Endothelial cell of umbilical vein (primary cell): ENCODE results near the gene C3orf33. TPM values are rescaled to one million over a fixed set of nuclear protein-coding genes. Genes with fewer than 3 reads are reported as not detected.

Experiments
- BruUV-seq: library from RNA; stranded (reverse); fragments of 400-500 nt; replicated peaks from 2 replicates; lab custom pipeline; 2021; lab: Mats Ljungman, UMichigan
- CTCF ChIA-PET: fragments of 300-600, 350-600 bp; sonication (Branson Sonifier 250); formaldehyde crosslinking; loops from one replicate; lab custom pipeline; 2021; ENCODE audit warnings: antibody characterized with exemption, inconsistent platforms; lab: Charles Lee
- POLR2A ChIA-PET: fragments of 300-600, 350-600 bp; sonication (Branson Sonifier 250); formaldehyde crosslinking; loops from one replicate; lab custom pipeline; 2021; ENCODE audit warnings: antibody characterized with exemption, inconsistent platforms; lab: Charles Lee
- DNase-seq: peaks from one replicate; pipeline ENCODE4 v3.0.0-alpha.2; 2011; ENCODE audit warnings: low read depth, low spot score
- FAIRE-seq: peaks from 2 replicates; lab custom pipeline; 2011; peaks lifted over from hg19 to GRCh38; lab: Jason Lieb, UNC
- H2AFZ ChIP-seq: 2 replicates; pipeline ENCODE4 v1.6.0; 2012; ENCODE audit warnings: low read depth, low read length, control low read depth, inconsistent platforms
- H3K27ac ChIP-seq: 2 replicates; pipeline ENCODE4 v1.5.1; 2011; ENCODE audit warnings: low read depth, mild to moderate bottlenecking, control low read depth, low read length, moderate library complexity; ENCODE audit not compliant: insufficient read depth
- H3K27me3 ChIP-seq, 2 experiments: 2 replicates each; pipeline versions ENCODE4 v1.6.0 to v1.6.1; 2011; ENCODE audit warnings: low read length in 2 of 2, mixed read lengths in 1 of 2; ENCODE audit not compliant: control insufficient read depth in 2 of 2, insufficient read depth in 2 of 2
- H3K36me3 ChIP-seq, 2 experiments: 2 replicates in 1 of 2; 3 replicates in 1 of 2; pipeline ENCODE4 v1.5.1; 2011; ENCODE audit warnings: low read length in 2 of 2, mild to moderate bottlenecking in 1 of 2, moderate library complexity in 1 of 2; ENCODE audit not compliant: control insufficient read depth in 2 of 2, insufficient read depth in 2 of 2; ENCODE audit errors: extremely low read depth in 1 of 2
- H3K4me1 ChIP-seq: 3 replicates; pipeline ENCODE4 v1.5.1; 2011; ENCODE audit warnings: mild to moderate bottlenecking, low read length; ENCODE audit not compliant: control insufficient read depth, insufficient read depth; ENCODE audit errors: extremely low read depth
- H3K4me2 ChIP-seq: 2 replicates; pipeline ENCODE4 v1.6.1; 2011; ENCODE audit warnings: low read length, control low read depth, mixed read lengths; ENCODE audit not compliant: insufficient read depth
- H3K4me3 ChIP-seq, 3 experiments: fragments of 200-600 bp in 1 of 3; sonication (generic), shearing (Covaris generic) in 1 of 3; replicated peaks in 1 of 3; 2 replicates each; pipeline ENCODE4 v1.5.1; 2011 to 2016; ENCODE audit warnings: control low read depth in 3 of 3, low read length in 3 of 3, mild to moderate bottlenecking in 2 of 3, inconsistent platforms in 1 of 3, low read depth in 1 of 3, moderate library complexity in 1 of 3; ENCODE audit not compliant: insufficient read depth in 1 of 3
- H3K79me2 ChIP-seq: 2 replicates; pipeline ENCODE4 v1.6.0; 2012; ENCODE audit warnings: low read length, inconsistent platforms; ENCODE audit not compliant: control insufficient read depth, insufficient read depth
- H3K9ac ChIP-seq: replicated peaks from 2 replicates; pipeline ENCODE3; 2011; ENCODE audit warnings: low read length, control low read depth; ENCODE audit not compliant: insufficient read depth; ENCODE audit errors: extremely low read depth
- H3K9me1 ChIP-seq: replicated peaks from 3 replicates; pipeline ENCODE4 v1.6.0; 2011; ENCODE audit warnings: mild to moderate bottlenecking, low read length; ENCODE audit not compliant: control insufficient read depth, insufficient read depth; ENCODE audit errors: extremely low read depth
- H3K9me3 ChIP-seq: replicated peaks from 2 replicates; pipeline ENCODE4 v1.5.1; 2012; ENCODE audit warnings: low read length, inconsistent platforms; ENCODE audit not compliant: control insufficient read depth, insufficient read depth
- H4K20me1 ChIP-seq: replicated peaks from 2 replicates; pipeline ENCODE3; 2011; ENCODE audit warnings: mild to moderate bottlenecking, low read length; ENCODE audit not compliant: control insufficient read depth, insufficient read depth; ENCODE audit errors: extremely low read depth
- EZH2 ChIP-seq: IDR thresholded peaks from 2 replicates; pipeline ENCODE4 v1.6.1; 2012; ENCODE audit warnings: borderline replicate concordance, low read depth, mild to moderate bottlenecking, moderate library complexity, low read length, inconsistent platforms; ENCODE audit not compliant: severe bottlenecking
- FOS ChIP-seq: IDR thresholded peaks from 2 replicates; pipeline ENCODE4 v1.6.1; 2011; ENCODE audit warnings: mild to moderate bottlenecking, low read length, moderate library complexity, borderline replicate concordance; ENCODE audit not compliant: insufficient read depth
- GATA2 ChIP-seq: IDR thresholded peaks from 2 replicates; pipeline ENCODE4 v1.7.0; 2011; ENCODE audit warnings: low read depth, mild to moderate bottlenecking, moderate library complexity, mixed read lengths, low read length; ENCODE audit not compliant: insufficient read length, insufficient read depth
- JUN ChIP-seq: IDR thresholded peaks from 2 replicates; pipeline ENCODE4 v1.6.1; 2011; ENCODE audit warnings: borderline replicate concordance, low read depth; ENCODE audit not compliant: insufficient read length, insufficient read depth
- MYC ChIP-seq: IDR thresholded peaks from one replicate; pipeline ENCODE4 v1.6.1; 2011; ENCODE audit warnings: mild to moderate bottlenecking, low read depth, low read length
- POLR2A ChIP-seq: IDR thresholded peaks from 2 replicates; pipeline ENCODE4 v1.6.1; 2012; ENCODE audit warnings: low read depth, mild to moderate bottlenecking, control low read depth, low read length
- POLR2AphosphoS5 ChIP-seq: IDR thresholded peaks from 2 replicates; pipeline ENCODE4 v1.6.1; 2012; ENCODE audit warnings: low read depth, mild to moderate bottlenecking, control low read depth, low read length, moderate library complexity; ENCODE audit not compliant: insufficient read depth
- dilution Hi-C: fragments of 300-500 bp; cut with MboI; formaldehyde crosslinking; loops from one replicate; pipeline ENCODE4 v1.15.0; 2019; ENCODE audit warnings: low sequenced_read_pairs; ENCODE audit not compliant: extremely low pct_ligation_motif_present
- intact Hi-C: fragments of 100-400 bp; cut with micrococcal nuclease; formaldehyde crosslinking; loops from one replicate; pipeline ENCODE4 v1.10.0; 2022
- polyA plus RNA-seq, 4 experiments: library from polyadenylated mRNA; depleted of rRNA in 3 of 4; stranded (reverse) in 3 of 4; unstranded in 1 of 4; fragments of >200 nt; gene quantifications; 2 replicates each; pipeline versions ENCODE4 v1.2.1 to v1.2.3, GENCODE V29; 2011 to 2012; ENCODE audit warnings: missing spikeins in 1 of 4
- total RNA-seq: library from RNA; stranded (reverse); gene quantifications from 2 replicates; pipeline ENCODE4 v1.2.3, GENCODE V29; 2021
- TF ChIP-seq, protein P1 (sequence below): IDR thresholded peaks from 2 replicates; pipeline ENCODE4 v1.6.1; 2011; ENCODE audit not compliant: insufficient read depth, insufficient read length
- TF ChIP-seq, protein P2 (sequence below), 2 donors: IDR thresholded peaks; 1 replicate in 1 of 2; 2 replicates in 1 of 2; pipeline ENCODE4 v1.5.1; 2011; ENCODE audit warnings: low read length in 2 of 2, mild to moderate bottlenecking in 2 of 2, moderate library complexity in 2 of 2, control low read depth in 1 of 2, inconsistent platforms in 1 of 2, low read depth in 1 of 2; ENCODE audit not compliant: insufficient read depth in 1 of 2; ENCODE audit errors: extremely low read depth in 1 of 2

The C3orf33 gene
- total and polyA plus RNA-seq, 2 donors (not counting 3 experiments of a cell fraction or from before 2014, with no cell fraction given), result 1.7 to 2.3 TPM

- Histone ChIP-seq H3K27me3 (no peaks in the 10 kb centered on the region), H3K4me2 (no peak overlapping the region), H3K4me1 (peaks cover 6% of the 10 kb centered on the region), H3K9me1 (peaks cover 2% of the 10 kb centered on the region), H3K79me2 (no peaks in the 10 kb centered on the region), H3K36me3 (no peaks in the 10 kb centered on the region), H4K20me1 (no peaks in the 10 kb centered on the region), H3K9ac (no peak overlapping the region), H3K9me3 (no peaks in the 10 kb centered on the region), H3K4me3 (no peak overlapping the region), H2AFZ (no peak overlapping the region), H3K27ac (no peak overlapping the region)
- dilution Hi-C loops (no loop called here), intact Hi-C loops (loop anchor here (5.0 kb wide), 1 partner anchor 83 kb away; no protein-coding TSS in a partner anchor)
- no peak for FAIRE-seq
- no TSS peak for BruUV-seq
- CTCF ChIA-PET, result no interaction called here
- no peak for DNase-seq
- POLR2A ChIA-PET, result no interaction called here
- TF ChIP-seq, protein P1, sequence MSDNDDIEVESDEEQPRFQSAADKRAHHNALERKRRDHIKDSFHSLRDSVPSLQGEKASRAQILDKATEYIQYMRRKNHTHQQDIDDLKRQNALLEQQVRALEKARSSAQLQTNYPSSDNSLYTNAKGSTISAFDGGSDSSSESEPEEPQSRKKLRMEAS, result no peak
- TF ChIP-seq GATA2 (no peak), FOS (peak; percentile 35), POLR2AphosphoS5 (no peak)
These were observed 3.1 kb upstream of the C3orf33 start for GRCh38 chr3:155809181-155809580.

- dilution Hi-C loops (no loop called here), intact Hi-C loops (loop anchor here (2.0 to 5.0 kb wide), 2 partner anchors 59 to 84 kb away; no protein-coding TSS in a partner anchor)
- H3K4me3 ChIP-seq, result no peak overlapping the region
- peaks cover 2% of the 10 kb centered on the region for H3K9me1 ChIP-seq
- no peaks in the 10 kb centered on the region for H3K36me3 ChIP-seq
- TF ChIP-seq, protein P2, sequence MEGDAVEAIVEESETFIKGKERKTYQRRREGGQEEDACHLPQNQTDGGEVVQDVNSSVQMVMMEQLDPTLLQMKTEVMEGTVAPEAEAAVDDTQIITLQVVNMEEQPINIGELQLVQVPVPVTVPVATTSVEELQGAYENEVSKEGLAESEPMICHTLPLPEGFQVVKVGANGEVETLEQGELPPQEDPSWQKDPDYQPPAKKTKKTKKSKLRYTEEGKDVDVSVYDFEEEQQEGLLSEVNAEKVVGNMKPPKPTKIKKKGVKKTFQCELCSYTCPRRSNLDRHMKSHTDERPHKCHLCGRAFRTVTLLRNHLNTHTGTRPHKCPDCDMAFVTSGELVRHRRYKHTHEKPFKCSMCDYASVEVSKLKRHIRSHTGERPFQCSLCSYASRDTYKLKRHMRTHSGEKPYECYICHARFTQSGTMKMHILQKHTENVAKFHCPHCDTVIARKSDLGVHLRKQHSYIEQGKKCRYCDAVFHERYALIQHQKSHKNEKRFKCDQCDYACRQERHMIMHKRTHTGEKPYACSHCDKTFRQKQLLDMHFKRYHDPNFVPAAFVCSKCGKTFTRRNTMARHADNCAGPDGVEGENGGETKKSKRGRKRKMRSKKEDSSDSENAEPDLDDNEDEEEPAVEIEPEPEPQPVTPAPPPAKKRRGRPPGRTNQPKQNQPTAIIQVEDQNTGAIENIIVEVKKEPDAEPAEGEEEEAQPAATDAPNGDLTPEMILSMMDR (IDR thresholded peaks at IDR 0.05; ENCODE audit: extremely low read depth in 1 of 2, insufficient read depth in 1 of 2, low read depth in 1 of 2, low read length in 2 of 2), result no peak
- TF ChIP-seq EZH2 (no peak), GATA2 (no peak), FOS (no peak), MYC (no peak), JUN (no peak), POLR2A (no peak), POLR2AphosphoS5 (no peak)
- TF ChIP-seq, protein P1, result no peak
- H3K4me1 ChIP-seq, result peaks cover 6% of the 10 kb centered on the region
- H3K4me2 ChIP-seq, result no peak overlapping the region
- H2AFZ ChIP-seq, result no peak overlapping the region
- H3K9me3 ChIP-seq, result no peaks in the 10 kb centered on the region
- CTCF ChIA-PET, result no interaction called here
- no TSS peak for BruUV-seq
- no peaks in the 10 kb centered on the region for H3K79me2 ChIP-seq
- no peak overlapping the region for H3K9ac ChIP-seq
- H4K20me1 ChIP-seq, result no peaks in the 10 kb centered on the region
- FAIRE-seq (no peak), DNase-seq (no peak)
- H3K27me3 ChIP-seq, result no peaks in the 10 kb centered on the region
- POLR2A ChIA-PET, result no interaction called here
- no peak overlapping the region for H3K27ac ChIP-seq
These were observed 1.7 kb upstream of the C3orf33 start for GRCh38 chr3:155807823-155808222.
